ENCODE results near the gene BDNF.

DNA sequence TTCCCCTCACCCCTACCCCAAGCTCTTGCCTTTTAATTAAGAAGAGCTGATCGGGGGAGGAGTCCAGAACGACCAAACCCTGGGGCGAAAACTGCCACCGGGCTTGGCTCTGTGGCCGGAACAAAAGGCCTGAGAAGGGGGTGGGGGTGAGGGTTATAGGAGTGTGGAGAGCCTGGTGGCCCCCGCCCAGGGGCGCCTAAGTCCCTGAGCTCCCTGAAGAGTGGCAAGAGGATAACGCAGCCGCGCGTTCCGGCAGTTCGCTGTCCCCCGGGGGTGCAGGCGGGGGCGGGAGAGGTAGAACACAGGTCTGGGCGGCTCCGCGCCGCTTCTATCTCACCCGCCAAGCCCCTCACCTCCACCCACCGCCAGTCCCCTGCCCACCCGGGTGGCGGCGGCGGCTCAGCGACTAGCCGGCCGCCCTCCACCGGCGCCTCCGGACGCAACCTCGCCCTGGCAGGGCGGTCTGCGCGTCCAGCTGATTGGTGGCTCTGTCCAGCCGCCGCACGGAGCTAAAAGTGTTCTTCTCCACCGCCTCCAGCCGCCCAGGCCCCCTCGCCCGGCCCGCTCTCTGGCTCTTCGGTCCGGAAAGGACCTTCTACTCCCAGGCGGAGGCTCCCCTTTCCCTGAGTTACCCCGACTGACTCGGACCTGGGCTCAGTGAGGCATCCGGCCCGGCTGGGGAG, 18.7 kb upstream of the BDNF start:
- TF ChIP-seq, protein P1, sequence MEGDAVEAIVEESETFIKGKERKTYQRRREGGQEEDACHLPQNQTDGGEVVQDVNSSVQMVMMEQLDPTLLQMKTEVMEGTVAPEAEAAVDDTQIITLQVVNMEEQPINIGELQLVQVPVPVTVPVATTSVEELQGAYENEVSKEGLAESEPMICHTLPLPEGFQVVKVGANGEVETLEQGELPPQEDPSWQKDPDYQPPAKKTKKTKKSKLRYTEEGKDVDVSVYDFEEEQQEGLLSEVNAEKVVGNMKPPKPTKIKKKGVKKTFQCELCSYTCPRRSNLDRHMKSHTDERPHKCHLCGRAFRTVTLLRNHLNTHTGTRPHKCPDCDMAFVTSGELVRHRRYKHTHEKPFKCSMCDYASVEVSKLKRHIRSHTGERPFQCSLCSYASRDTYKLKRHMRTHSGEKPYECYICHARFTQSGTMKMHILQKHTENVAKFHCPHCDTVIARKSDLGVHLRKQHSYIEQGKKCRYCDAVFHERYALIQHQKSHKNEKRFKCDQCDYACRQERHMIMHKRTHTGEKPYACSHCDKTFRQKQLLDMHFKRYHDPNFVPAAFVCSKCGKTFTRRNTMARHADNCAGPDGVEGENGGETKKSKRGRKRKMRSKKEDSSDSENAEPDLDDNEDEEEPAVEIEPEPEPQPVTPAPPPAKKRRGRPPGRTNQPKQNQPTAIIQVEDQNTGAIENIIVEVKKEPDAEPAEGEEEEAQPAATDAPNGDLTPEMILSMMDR (IDR thresholded peaks at IDR 0.05; ENCODE audit: poor library complexity), result no peak
- TF ChIP-seq EZH2phosphoT487 (IDR thresholded peaks at IDR 0.05; ENCODE audit: low read depth, severe bottlenecking, unreplicated experiment), result no peak
- no peak for TF ChIP-seq EZH2 (IDR thresholded peaks at IDR 0.05; ENCODE audit: borderline replicate concordance)

Measured in hepatocyte (in vitro differentiated cells).